K562 (cell line): ENCODE measurements around the gene TTC23L.

Experiments used
- ARID1B ChIP-seq: fragments of 450-650 bp; IDR thresholded peaks from 2 replicates; pipeline ENCODE4 v1.6.1; 2016; ENCODE audit warnings: antibody characterized with exemption, mild to moderate bottlenecking, inconsistent platforms
- BHLHE40 ChIP-seq: IDR thresholded peaks from 2 replicates; pipeline ENCODE4 v1.6.1; 2011; ENCODE audit warnings: low read length, improper control_type of control experiment
- EGR1 ChIP-seq: fragments of 450-650 bp; conservative IDR thresholded peaks from 2 replicates; pipeline ENCODE4 v1.6.1; 2017; ENCODE audit warnings: mild to moderate bottlenecking
- MYC ChIP-seq, 2 experiments: fragments of 250-450 bp in 1 of 2; sonication (Bioruptor Pico) in 1 of 2; IDR thresholded peaks; 2 replicates each; pipeline versions ENCODE4 v1.5.1 to v1.6.1; 2012 to 2021; ENCODE audit warnings: low read depth in 2 of 2, borderline replicate concordance in 1 of 2, improper control_type of control experiment in 1 of 2, low read length in 1 of 2, mild to moderate bottlenecking in 1 of 2, moderate library complexity in 1 of 2
- PML ChIP-seq: IDR thresholded peaks from 2 replicates; pipeline ENCODE4 v1.6.1; 2012; ENCODE audit warnings: low read length, inconsistent platforms
- RAD21 ChIP-seq, 2 experiments: fragments of 250-450 bp in 1 of 2; fragments of 450-650 bp in 1 of 2; sonication (Bioruptor Pico) in 1 of 2; formaldehyde crosslinking in 1 of 2; IDR thresholded peaks in 1 of 2; conservative IDR thresholded peaks in 1 of 2; 2 replicates each; pipeline versions ENCODE4 v1.4.0 to v1.8.0; 2020 to 2022; ENCODE audit warnings: mild to moderate bottlenecking in 2 of 2, moderate library complexity in 1 of 2
- SIX5 ChIP-seq, 2 experiments: IDR thresholded peaks; 2 replicates each; pipeline ENCODE4 v1.6.1; 2011; ENCODE audit warnings: low read length in 2 of 2, borderline replicate concordance in 1 of 2, low read depth in 1 of 2, mild to moderate bottlenecking in 1 of 2, moderate library complexity in 1 of 2; ENCODE audit not compliant: insufficient read depth in 1 of 2
- TBP ChIP-seq: optimal IDR thresholded peaks from 2 replicates; pipeline ENCODE3; 2011; ENCODE audit warnings: low read depth, low read length, improper control_type of control experiment
- TSC22D4 ChIP-seq: fragments of 450-650 bp; IDR thresholded peaks from 2 replicates; pipeline ENCODE4 v1.6.1; 2016; ENCODE audit warnings: missing genetic modification characterization, missing biosample characterization, control low read depth
- ZNF253 ChIP-seq: fragments of 250-450 bp; sonication (Bioruptor Pico); conservative IDR thresholded peaks from 2 replicates; pipeline ENCODE4 v1.6.1; 2021; ENCODE audit warnings: mild to moderate bottlenecking
- ZNF592 ChIP-seq: fragments of 450-650 bp; IDR thresholded peaks from 2 replicates; pipeline ENCODE4 v1.6.1; 2017; ENCODE audit warnings: antibody characterized with exemption, mild to moderate bottlenecking
- TF ChIP-seq, protein P1 (sequence below): fragments of 450-650 bp; formaldehyde crosslinking; IDR thresholded peaks from 2 replicates; pipeline ENCODE4 v1.4.0; 2022; ENCODE audit warnings: missing genetic modification characterization

DNA sequence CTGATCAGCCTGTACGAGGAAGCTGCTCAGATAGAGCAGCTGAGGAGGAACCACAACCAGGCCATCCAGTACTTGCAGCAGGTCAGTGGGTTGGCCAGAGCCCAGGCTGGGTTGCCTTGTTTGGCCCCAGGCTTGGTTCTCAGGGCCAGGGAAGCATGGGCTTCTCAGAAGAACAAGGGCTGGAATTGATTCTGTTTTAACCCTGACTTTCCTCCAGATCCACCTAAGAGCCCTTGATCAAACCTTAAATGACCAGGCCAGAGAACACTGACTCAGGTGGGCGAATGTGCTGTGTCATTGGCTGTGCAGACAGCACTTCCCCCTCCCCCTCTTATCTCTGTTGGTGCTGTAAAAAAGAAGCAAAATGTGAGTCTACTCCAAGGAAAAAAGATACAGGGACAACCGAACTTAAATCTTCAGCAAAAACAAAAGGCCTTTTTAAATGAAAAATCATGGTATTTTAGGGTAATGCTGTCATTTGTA lies 28.1 kb downstream of the TTC23L start:
- TF ChIP-seq TSC22D4 (tag), result no peak
- TF ChIP-seq SIX5 (IDR thresholded peaks at IDR 0.05; ENCODE audit: borderline replicate concordance in 1 of 2, insufficient read depth in 1 of 2, low read depth in 1 of 2, low read length in 2 of 2), result no peak
- TF ChIP-seq, protein P1, sequence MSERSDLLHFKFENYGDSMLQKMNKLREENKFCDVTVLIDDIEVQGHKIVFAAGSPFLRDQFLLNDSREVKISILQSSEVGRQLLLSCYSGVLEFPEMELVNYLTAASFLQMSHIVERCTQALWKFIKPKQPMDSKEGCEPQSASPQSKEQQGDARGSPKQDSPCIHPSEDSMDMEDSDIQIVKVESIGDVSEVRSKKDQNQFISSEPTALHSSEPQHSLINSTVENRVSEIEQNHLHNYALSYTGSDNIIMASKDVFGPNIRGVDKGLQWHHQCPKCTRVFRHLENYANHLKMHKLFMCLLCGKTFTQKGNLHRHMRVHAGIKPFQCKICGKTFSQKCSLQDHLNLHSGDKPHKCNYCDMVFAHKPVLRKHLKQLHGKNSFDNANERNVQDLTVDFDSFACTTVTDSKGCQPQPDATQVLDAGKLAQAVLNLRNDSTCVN (CRISPR knock-in tag), result 0 out of 2 replicates have a peak, but pooled peaks have one; percentile 10
- TF ChIP-seq TBP, result peak; percentile 39
- TF ChIP-seq ZNF592, result peak; percentile 98
- peak; percentile 80 for TF ChIP-seq EGR1
- no peak for TF ChIP-seq PML
- peak; percentile 61 for TF ChIP-seq MYC (IDR thresholded peaks at IDR 0.05; ENCODE audit: low read depth, low read length)
- no peak for TF ChIP-seq MYC (CRISPR knock-in tag; IDR thresholded peaks at IDR 0.05; ENCODE audit: borderline replicate concordance, low read depth)
- 0 out of 4 replicates have a peak, but pooled peaks of 1 of the 2 experiments have one; percentile 14 for TF ChIP-seq RAD21 (CRISPR knock-in tag; conservative IDR thresholded peaks at IDR 0.05 in 1 of 2, IDR thresholded peaks at IDR 0.05 in 1 of 2)
- TF ChIP-seq BHLHE40, result 0 out of 2 replicates have a peak, but pooled peaks have one; percentile 32
- TF ChIP-seq ARID1B, result peak; percentile 89
- TF ChIP-seq ZNF253 (CRISPR knock-in tag), result no peak
